ENCODE data around the gene CHCHD10.

Gene CHCHD10

GRCh38 chr22:23787600-23787896 is 19.8 kb upstream of the CHCHD10 start:
- no peak for DNase-seq (ENCODE audit: low read depth)

- DNase-seq (ENCODE audit: low read depth) = peak; percentile 88
These were observed 19.2 kb upstream of the CHCHD10 start, which contains the start of gene SMARCB1 for GRCh38 chr22:23786752-23787599. SMARCB1 (plus strand) TSS chr22:23786966; CDS start chr22:23787170, 204 bp downstream.

- DNase-seq (ENCODE audit: low read depth) = no peak
These were observed 18.5 kb upstream of the CHCHD10 start for GRCh38 chr22:23786261-23786710.

GRCh38 chr22:23784215-23784732 is 16.5 kb upstream of the CHCHD10 start:
- no peak for DNase-seq (ENCODE audit: low read depth)

- DNase-seq (ENCODE audit: low read depth) = no peak
These were observed 15.7 kb upstream of the CHCHD10 start for GRCh38 chr22:23783265-23784150.

- DNase-seq (ENCODE audit: low read depth) = no peak
These were observed 14.9 kb upstream of the CHCHD10 start for GRCh38 chr22:23782703-23783102.

- no peak for DNase-seq (ENCODE audit: low read depth)
These were observed 14.5 kb upstream of the CHCHD10 start for GRCh38 chr22:23782252-23782651.

- no peak for DNase-seq (ENCODE audit: low read depth)
These were observed 13.9 kb upstream of the CHCHD10 start for GRCh38 chr22:23781511-23782183.

GRCh38 chr22:23781065-23781464 is 13.3 kb upstream of the CHCHD10 start:
- no peak for DNase-seq (ENCODE audit: low read depth)

GRCh38 chr22:23780146-23780748 is 12.5 kb upstream of the CHCHD10 start:
- no peak for DNase-seq (ENCODE audit: low read depth)

GRCh38 chr22:23779731-23780130 is 12.0 kb upstream of the CHCHD10 start:
- DNase-seq (ENCODE audit: low read depth) = no peak

GRCh38 chr22:23779083-23779482 is 11.3 kb upstream of the CHCHD10 start:
- no peak for DNase-seq (ENCODE audit: low read depth)

- no peak for DNase-seq (ENCODE audit: low read depth)
These were observed 10.8 kb upstream of the CHCHD10 start for GRCh38 chr22:23778577-23778900.

- DNase-seq (ENCODE audit: low read depth) = no peak
These were observed 10.2 kb upstream of the CHCHD10 start for GRCh38 chr22:23777776-23778576.

GRCh38 chr22:23775779-23776375 is 8.1 kb upstream of the CHCHD10 start:
- DNase-seq (ENCODE audit: low read depth) = no peak

GRCh38 chr22:23774922-23775436 is 7.2 kb upstream of the CHCHD10 start:
- no peak for DNase-seq (ENCODE audit: low read depth)

GRCh38 chr22:23774114-23774921 is 6.5 kb upstream of the CHCHD10 start:
- DNase-seq (ENCODE audit: low read depth) = no peak

- DNase-seq (ENCODE audit: low read depth) = no peak
These were observed 5.8 kb upstream of the CHCHD10 start for GRCh38 chr22:23773483-23774113.

Measured in T follicular helper cell (primary cell).